ENCODE data around the gene PTGIS.
"Not testable (repeated sequence)": the region's sequence is repeated elsewhere in the genome, so short reads cannot be mapped to it uniquely, and the experiment has no call there.

PTGIS gene

DNA sequence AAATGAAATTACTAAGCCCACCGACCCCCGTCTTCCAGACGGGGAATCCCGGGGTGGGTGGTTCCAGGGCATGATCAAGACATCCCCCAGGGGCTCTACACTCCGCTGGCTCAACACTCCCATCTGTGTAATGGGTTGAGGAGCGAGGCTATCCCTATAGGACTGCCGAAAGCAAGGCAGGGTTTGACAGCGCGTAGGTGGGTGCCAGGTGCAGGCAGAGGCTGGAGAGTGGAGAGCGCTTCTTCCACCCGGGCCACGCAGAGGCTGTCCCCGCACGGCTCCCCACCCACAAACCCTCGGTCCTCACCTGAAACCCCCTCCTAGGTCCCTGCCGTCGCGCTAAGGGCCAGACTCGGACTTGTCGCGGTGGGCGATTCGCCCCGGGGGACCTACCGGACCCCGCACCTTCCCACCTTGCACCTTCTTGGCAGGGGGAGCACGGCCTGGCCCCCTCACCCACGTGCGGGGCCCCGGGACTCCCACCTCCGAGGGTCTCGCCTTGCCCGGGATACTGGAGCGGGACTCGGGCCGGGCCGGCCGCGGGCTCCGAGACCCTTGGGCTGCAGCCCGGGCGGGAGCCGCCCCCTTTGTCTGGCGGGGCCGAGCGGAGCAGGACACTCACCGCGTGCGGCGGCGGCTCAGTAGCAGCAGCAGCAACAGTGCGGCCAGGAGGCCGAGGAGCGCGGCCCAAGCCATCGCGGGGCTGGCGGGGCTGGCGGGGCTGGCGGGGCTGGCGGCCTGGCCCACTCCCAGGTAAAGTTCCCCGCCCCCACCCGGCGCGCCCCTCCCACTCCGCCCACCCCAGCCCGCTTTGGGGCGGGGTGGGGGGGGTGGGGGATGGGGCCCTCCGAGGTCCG, at the start of gene PTGIS:
Gene PTGIS (minus strand): TSS at position 717 of the 857 bp plus-strand sequence. CDS start 21 bp downstream, at position 696.
- DNase-seq (ENCODE audit: low read depth in 3 of 3, low spot score in 1 of 3), result no peak

GRCh38 chr20:49617394-49617793, 49.5 kb upstream of the PTGIS start:
- not testable (repeated sequence) for DNase-seq (ENCODE audit: low read depth in 3 of 3, low spot score in 1 of 3)

DNA sequence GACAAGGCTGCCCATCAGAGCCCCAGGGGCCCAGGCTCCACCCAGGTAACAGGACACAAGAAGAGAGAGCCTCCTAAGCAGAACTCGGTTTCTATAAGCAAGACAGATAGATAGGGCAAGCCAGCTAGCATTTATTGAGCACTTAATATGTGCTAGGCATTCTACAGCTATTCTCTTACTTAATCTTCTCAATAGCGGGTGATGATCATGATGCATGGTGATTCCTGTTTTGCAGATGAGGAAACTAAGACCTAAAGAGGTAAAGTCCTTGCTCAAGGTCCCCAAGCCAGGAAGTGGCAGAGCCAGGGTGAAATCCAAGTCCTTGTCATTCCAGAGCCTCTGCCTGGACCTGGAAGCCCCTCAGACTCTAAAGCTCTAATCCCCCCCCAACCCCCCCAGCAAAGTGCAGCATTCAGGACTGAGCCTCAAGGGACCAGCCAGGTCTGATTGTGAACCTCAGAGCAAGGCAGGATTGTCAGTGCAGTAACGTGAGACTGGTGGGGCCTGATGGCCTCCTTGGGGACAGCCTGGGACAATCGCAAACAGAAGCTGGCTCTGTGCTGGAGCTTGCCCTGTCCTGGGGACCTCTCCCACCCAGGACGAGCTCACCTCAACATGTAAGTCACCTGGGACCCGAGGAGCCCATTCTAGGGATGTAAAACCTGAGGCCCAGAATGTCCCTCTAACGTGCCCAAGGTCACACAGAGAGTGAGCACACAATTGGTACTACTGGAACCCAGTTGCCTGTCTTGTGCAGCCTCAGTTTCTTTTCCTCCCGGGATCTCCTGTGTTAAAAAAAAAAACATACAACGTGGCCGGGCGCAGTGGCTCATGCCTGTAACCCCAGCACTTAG, 48.4 kb upstream of the PTGIS start:
- DNase-seq (ENCODE audit: low read depth in 3 of 3, low spot score in 1 of 3), result no peak

DNA sequence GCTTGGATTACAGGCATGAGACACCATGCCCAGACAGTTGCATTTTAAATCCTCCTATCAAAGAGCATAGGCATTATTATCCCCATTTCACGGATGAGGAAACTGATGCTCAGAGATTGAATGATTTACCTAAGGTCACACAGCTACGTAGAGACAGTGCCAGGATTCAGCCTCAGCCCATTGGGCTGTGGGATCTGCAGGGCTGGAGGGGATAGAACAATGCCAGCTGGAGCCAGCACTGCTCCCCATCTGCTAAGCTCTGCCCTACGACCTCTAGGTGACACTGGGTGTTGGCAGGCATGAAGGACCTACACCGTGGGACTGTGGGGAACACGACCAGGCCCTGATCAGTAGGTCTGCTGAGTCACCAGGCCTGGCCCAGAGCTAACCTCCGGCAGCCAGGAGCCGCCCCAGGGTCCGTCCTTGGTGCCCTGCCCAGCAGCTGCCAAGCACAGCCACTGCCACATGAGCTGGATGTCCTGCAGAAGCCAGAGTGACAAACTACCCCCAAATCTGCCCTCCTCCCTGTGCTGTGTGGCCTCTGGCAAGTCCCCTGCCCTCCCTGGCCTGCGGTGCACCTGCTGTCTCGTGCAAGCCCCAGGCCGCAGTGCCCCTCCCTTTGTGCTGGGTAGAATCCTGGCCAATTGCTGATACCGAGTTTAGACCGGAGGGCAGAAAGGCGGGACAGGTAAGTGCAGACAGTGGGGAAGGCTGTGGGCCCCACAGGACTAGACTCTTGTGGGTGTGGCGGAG, 47.6 kb upstream of the PTGIS start:
- no peak for DNase-seq (ENCODE audit: low read depth in 3 of 3, low spot score in 1 of 3)

- DNase-seq (ENCODE audit: low read depth in 3 of 3, low spot score in 1 of 3), result not testable (repeated sequence)
Measured at GRCh38 chr20:49615051-49615400, 47.1 kb upstream of the PTGIS start.

GRCh38 chr20:49614338-49615050, 46.6 kb upstream of the PTGIS start:
- no peak for DNase-seq (ENCODE audit: low read depth in 3 of 3, low spot score in 1 of 3)

DNA sequence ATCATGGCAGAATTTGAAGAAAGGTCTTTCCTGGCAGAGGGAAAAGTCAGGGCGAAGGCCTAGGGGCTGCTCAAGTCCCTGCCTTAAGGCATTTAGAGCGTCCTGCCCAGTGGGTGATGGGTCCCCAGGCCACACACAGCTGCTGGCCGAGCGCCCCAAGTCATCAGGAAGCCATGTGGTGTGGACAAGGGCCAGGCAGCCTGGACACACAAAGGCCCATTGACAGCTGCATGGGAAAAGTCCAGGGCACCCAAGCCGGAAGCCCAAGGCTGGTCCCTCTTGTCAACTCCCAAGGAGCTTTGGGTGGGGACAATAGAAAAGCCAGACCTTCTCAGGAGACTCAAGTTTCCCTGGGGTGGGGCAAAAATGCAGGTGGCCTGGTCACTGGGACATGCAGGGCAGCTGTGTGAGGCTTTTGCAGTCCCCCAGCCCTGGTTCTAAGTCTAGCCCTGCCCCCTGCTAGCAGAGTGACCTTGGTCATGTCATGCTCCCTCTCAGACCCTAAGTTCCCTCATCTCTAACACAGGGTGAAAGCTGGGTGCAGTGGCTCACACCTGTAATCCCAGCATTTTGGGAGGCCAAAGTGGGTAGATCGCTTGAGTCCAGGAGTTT, 44.3 kb upstream of the PTGIS start:
- no peak for DNase-seq (ENCODE audit: low read depth in 3 of 3, low spot score in 1 of 3)

- not testable (repeated sequence) for DNase-seq (ENCODE audit: low read depth in 3 of 3, low spot score in 1 of 3)
Measured at GRCh38 chr20:49611539-49612126, 43.7 kb upstream of the PTGIS start.

- peak; percentile 19 to 64 (median 41) for DNase-seq (ENCODE audit: low read depth in 3 of 3, low spot score in 1 of 3)
Measured at GRCh38 chr20:49610691-49611538, 43.0 kb upstream of the PTGIS start.

DNA sequence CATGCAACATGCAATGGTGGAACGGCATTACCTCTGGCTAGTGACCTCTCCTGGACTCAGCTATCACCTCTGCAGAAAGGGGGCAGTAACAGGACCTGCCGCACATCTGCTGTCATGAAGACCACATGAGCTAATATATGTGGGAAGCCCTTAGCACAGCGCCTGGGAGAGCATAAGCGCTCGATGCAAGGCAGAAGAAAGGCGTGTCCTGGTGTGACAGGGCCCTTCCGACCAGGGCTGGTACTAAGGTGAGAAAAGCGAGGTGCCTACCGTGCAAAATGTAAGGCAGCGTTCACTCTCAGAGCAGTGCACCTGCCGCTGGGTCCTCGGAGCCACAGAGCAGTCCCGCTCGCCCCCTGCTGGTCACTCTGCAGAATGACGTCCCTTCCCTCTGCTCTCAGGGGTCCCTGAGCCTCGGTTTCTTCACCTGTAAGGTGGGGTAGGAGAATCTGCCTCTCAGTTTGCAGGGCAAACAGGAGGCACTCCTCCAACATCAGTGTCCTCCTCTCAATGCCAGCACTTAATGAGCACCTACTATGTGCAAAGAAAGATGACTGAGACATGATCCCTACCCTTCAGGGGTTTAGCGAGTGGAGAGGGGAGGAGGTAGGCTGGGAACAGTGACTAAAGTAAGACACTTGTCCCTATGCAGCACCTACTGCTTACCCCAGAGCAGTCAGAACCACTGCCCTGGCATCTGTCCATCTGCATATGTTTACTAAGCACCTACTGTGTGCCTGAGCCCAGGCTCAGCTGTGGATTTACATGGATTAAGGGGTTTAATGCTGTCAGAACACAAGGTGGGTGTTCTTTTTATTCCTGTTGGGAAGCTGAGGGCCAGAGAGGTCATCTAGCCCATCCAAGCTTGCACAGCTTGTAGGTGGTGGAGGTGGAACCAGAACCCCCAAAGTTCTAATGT, 41.1 kb upstream of the PTGIS start:
- DNase-seq (ENCODE audit: low read depth in 3 of 3, low spot score in 1 of 3), result peak; percentile 40 to 66 (median 51)

- no peak for DNase-seq (ENCODE audit: low read depth in 3 of 3, low spot score in 1 of 3)
Measured at GRCh38 chr20:49607568-49607967, 39.6 kb upstream of the PTGIS start.

DNA sequence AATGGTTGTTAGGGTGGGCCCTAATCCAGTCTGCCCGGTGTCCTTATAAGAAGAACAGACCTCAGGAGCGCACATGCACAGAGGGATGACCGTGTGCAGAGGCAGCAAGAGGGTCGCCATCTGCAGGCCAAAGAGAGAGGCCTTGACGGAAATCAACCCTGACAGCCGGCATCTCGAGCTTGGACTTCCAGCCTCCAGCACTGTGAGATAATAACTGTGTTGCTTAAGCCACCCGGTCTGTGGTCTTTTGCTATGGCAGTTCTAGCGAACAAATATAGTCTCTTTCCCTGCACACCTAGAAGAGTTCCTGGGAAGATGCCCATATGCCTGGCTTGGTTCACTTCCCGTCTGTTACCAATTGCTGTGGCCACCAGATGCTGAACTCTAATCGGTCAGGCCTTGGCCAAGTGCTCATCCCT, 35.3 kb upstream of the PTGIS start:
- DNase-seq (ENCODE audit: low read depth in 3 of 3, low spot score in 1 of 3), result no peak

- no peak for DNase-seq (ENCODE audit: low read depth in 3 of 3, low spot score in 1 of 3)
Measured at GRCh38 chr20:49602345-49603208, 34.6 kb upstream of the PTGIS start.

DNA sequence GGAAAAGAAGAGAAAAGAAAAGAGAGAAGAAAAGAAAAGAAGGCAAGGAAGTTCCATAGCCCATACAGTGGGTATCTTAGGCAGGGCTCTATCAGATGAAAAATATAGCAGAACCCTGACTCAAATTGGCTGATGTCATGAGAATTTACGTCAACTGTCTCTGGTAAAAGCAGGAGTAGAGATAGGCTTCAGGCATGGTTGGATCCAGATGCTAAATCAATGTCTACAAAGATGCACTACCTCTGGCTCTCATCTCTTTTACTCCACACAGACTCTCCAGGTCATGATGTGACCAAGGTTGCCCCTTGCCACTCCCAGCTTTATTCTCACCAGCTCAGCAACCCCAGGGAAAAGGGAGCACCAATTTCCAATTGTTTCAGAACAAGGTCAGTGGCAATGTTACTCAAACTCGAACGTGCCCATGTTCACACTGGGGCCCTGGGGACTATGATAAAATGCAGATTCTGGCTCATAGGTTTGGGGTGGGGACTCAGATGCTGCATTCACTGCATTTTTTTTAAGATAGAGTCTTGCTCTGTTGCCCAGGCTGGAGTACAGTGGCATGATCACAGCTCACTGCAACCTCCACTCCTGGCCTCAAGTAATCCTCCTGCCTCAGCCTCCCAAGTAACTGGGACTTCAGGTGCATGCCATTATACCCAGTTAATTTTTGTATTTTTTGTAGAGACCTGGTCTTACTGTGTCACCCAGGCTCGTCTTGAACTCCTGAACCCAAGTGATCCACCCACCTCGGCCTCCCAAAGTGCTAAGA, 33.4 kb upstream of the PTGIS start:
- DNase-seq (ENCODE audit: low read depth in 3 of 3, low spot score in 1 of 3), result no peak

DNA sequence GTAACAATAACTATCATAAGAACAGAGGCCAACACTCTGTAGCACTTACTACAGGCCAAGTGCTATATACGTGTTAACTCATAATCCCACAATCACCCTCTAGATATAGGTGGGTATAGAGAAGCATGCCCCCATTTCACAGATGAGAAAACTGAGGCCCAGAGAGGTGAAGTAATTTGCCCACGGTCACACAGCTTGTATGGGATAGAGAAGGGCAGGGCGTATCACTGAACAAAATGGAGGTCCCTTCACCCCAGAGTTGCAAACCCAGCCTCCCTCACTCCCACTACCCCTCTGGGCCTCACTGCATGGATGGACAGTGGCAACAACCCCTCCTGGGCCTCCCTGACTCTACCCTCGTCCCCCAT, 31.8 kb upstream of the PTGIS start:
- DNase-seq (ENCODE audit: low read depth in 3 of 3, low spot score in 1 of 3), result no peak

DNA sequence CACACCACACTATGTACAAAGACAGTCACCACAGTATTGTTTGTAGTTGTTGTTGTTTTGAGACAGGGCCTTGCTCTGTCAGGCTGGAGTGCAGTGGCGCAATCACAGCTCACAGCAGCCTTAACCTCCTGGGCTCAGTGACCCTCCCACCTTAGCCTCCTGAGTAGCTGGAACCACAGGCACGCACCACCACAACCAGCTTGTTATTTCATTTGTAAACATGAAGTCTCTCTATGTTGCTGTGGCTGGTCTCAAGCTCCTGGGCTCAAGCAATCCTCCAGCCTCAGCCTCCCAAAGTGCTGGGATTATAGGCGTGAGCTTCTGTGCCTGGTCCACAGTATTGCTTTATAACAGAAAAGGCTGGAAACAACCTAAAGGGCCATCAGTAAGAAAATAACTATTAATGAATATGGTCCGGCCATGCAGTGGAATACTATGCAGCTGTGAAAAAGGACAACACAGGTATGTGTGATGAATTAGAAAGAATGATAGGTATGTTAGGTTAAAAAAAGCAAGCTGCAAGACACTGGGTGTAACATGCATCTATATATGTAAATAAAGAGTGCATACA, 30.0 kb upstream of the PTGIS start:
- DNase-seq (ENCODE audit: low read depth in 3 of 3, low spot score in 1 of 3), result no peak
